Left lung (tissue), 10 donors: ENCODE data around the gene DDN. TPM values are rescaled to one million over a fixed set of nuclear protein-coding genes. Genes with fewer than 3 reads are reported as not detected.

Experiments
- ATAC-seq: fragments of 200-7000 bp; cut with Tn5 transposase; one replicate; pipeline ENCODE4 v1.9.1; 2020; ENCODE audit warnings: moderate library complexity
- DNase-seq, 4 donors: peaks; one replicate each; pipeline ENCODE4 v3.0.0-alpha.2; 2013 to 2020
- H3K27ac ChIP-seq, 2 donors: fragments of 200-600 bp; sonication (generic) in 1 of 2; one replicate each; pipeline versions ENCODE4 v1.5.0 to v1.8.0; 2020 to 2021
- H3K27me3 ChIP-seq, 2 donors: fragments of 200-600 bp; sonication (generic) in 1 of 2; one replicate each; pipeline versions ENCODE4 v1.5.0 to v1.8.0; 2020 to 2021
- H3K36me3 ChIP-seq, 2 donors: fragments of 200-600 bp; sonication (generic) in 1 of 2; one replicate each; pipeline versions ENCODE4 v1.5.0 to v1.8.0; 2020 to 2021
- H3K4me1 ChIP-seq, 2 donors: fragments of 200-600 bp; one replicate each; pipeline ENCODE4 v1.8.0; 2021
- H3K4me3 ChIP-seq, 2 donors: fragments of 200-600 bp; sonication (generic) in 1 of 2; one replicate each; pipeline versions ENCODE4 v1.5.0 to v1.8.0; 2020 to 2021; ENCODE audit warnings: mild to moderate bottlenecking in 1 of 2
- H3K9me3 ChIP-seq, 2 donors: fragments of 200-600 bp; sonication (generic) in 1 of 2; one replicate each; pipeline versions ENCODE4 v1.5.0 to v1.8.0; 2020 to 2021
- intact Hi-C, 2 donors: fragments of 100-400 bp; cut with DNase I; formaldehyde crosslinking; loops; one replicate each; pipeline versions ENCODE4 v1.11.2 to v1.14.2; 2022
- polyA plus RNA-seq, 6 donors: library from polyadenylated mRNA; unstranded; fragments of 120-200 nt; gene quantifications; one replicate each; pipeline ENCODE4 v1.2.1, GENCODE V29; 2013; ENCODE audit not compliant: insufficient read length in 6 of 6
- total RNA-seq, 2 donors: library from RNA; stranded (reverse); fragmentation: NEBNext Ultra II Directional; extraction: Animal tissue kit (Norgen Biotek cat#: 25700); gene quantifications; one replicate each; pipeline ENCODE4 v1.2.1, GENCODE V29; 2021
- TF ChIP-seq, protein P1 (sequence below), 2 donors: fragments of 200-600 bp; sonication (generic) in 1 of 2; IDR thresholded peaks; one replicate each; pipeline versions ENCODE4 v1.5.0 to v1.8.0; 2021; ENCODE audit warnings: antibody characterized with exemption in 2 of 2
- donor health status: DM: no; HTN: yes; CAD: no.
- donor health status: DM: no; HTN: no; CAD: no.

The DDN gene
- total and polyA plus RNA-seq, 8 donors, result 0.06 to 0.68 (median 0.23) TPM

DNA sequence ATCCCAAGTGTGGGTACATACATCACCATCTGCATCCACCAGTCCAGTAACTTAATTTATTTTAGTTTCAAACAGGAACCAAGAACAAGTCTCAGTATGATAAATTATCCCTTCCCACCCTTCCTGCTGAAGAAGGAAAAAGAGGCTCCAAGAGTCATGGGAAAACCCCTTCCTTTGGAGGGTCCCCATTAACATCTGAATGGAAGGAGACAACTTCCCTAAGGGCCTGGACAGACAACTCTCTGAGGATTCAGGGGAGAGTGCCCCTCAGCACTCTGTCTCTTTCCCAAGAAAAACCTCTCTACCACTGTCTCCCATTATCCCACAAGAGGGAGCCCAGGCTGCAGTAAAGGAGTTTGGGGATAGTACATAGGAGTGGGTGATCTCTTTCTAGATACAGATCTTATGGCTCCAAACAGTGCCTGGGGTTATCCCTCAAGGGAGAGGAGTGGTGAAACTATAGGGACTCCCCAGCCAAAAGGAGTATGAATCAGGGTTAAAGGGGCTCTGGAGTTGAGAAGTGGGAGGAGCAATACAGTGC is 33.8 kb downstream of the DDN start:
- no peak overlapping the region for H3K27ac ChIP-seq
- H3K27me3 ChIP-seq, result peaks cover 8 to 25% of the 10 kb centered on the region in 2 donors
- H3K4me3 ChIP-seq, result no peak overlapping the region
- no peaks in the 10 kb centered on the region for H3K9me3 ChIP-seq
- no peak for ATAC-seq
- peaks cover 0 to 9% of the 10 kb centered on the region in 2 donors for H3K4me1 ChIP-seq
- H3K36me3 ChIP-seq, result no peaks in the 10 kb centered on the region
- TF ChIP-seq, protein P1, sequence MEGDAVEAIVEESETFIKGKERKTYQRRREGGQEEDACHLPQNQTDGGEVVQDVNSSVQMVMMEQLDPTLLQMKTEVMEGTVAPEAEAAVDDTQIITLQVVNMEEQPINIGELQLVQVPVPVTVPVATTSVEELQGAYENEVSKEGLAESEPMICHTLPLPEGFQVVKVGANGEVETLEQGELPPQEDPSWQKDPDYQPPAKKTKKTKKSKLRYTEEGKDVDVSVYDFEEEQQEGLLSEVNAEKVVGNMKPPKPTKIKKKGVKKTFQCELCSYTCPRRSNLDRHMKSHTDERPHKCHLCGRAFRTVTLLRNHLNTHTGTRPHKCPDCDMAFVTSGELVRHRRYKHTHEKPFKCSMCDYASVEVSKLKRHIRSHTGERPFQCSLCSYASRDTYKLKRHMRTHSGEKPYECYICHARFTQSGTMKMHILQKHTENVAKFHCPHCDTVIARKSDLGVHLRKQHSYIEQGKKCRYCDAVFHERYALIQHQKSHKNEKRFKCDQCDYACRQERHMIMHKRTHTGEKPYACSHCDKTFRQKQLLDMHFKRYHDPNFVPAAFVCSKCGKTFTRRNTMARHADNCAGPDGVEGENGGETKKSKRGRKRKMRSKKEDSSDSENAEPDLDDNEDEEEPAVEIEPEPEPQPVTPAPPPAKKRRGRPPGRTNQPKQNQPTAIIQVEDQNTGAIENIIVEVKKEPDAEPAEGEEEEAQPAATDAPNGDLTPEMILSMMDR (IDR thresholded peaks at IDR 0.05), result no peak
- DNase-seq, result no peak
- intact Hi-C loops, result no loop called here

DNA sequence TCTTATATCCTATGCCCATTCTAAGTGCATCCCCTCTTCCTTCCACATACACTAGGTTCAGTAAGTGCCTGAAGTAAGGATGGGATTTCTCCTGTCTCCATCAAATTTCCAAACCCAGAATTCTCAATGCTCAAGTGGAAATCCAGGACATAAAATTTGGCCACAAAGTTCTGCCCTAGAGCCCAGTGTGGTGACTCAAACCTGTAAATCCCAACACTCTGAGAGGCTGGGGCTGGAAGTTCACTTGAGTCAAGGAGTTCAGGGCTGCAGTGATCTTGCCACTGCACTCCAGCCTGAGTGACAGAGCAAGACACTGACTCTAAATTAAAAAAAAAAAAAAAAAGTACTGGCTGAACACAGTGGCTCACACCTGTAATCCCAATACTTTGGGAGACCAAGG is 37.4 kb downstream of the DDN start:
- no peaks in the 10 kb centered on the region for H3K36me3 ChIP-seq
- TF ChIP-seq, protein P1 (IDR thresholded peaks at IDR 0.05), result no peak
- no peak for DNase-seq

GRCh38 chr12:48961331-48961730 is 37.8 kb downstream of the DDN start:
- TF ChIP-seq, protein P1 (IDR thresholded peaks at IDR 0.05), result no peak

More for the DNA sequence above, 37.4 kb downstream of the DDN start:
- H3K4me1 ChIP-seq, result peaks cover 0 to 8% of the 10 kb centered on the region in 2 donors
- H3K4me3 ChIP-seq, result no peak overlapping the region
- no peak overlapping the region for H3K27ac ChIP-seq
- intact Hi-C loops, result no loop called here
- no peak for ATAC-seq
- peaks cover 0 to 7% of the 10 kb centered on the region in 2 donors for H3K27me3 ChIP-seq
- no peaks in the 10 kb centered on the region for H3K9me3 ChIP-seq

DNA sequence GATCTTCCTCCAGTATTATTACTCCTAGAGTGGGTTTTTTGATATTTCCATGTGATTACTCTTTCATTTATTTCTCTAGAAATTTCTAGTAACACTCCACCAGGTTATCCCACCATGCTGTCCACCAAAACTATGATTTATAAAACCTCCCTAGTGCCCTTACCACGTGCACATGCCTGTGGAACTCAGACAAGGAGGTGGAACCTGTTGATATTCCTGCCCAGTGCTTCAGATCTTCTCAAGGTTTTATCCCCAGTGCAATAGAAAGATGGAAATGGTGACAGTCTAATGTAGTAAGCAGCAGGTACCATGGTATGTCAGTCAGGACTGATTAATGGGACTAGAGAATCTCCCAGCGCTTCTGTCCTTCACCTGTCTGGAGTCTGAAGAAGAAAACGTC is 38.3 kb downstream of the DDN start:
- H3K27me3 ChIP-seq, result peaks cover 0 to 7% of the 10 kb centered on the region in 2 donors
- ATAC-seq (no peak), DNase-seq (no peak)
- no peaks in the 10 kb centered on the region for H3K9me3 ChIP-seq
- no peak overlapping the region for H3K27ac ChIP-seq
- intact Hi-C loops, result no loop called here
- no peak overlapping the region for H3K4me3 ChIP-seq
- H3K4me1 ChIP-seq, result peaks cover 3 to 13% of the 10 kb centered on the region in 2 donors
- no peaks in the 10 kb centered on the region for H3K36me3 ChIP-seq
- TF ChIP-seq, protein P1 (IDR thresholded peaks at IDR 0.05), result no peak

More at GRCh38 chr12:48961331-48961730, 37.8 kb downstream of the DDN start:
- DNase-seq (no peak), ATAC-seq (no peak)
- peaks cover 0 to 8% of the 10 kb centered on the region in 2 donors for H3K4me1 ChIP-seq
- no peak overlapping the region for H3K4me3 ChIP-seq
- H3K9me3 ChIP-seq, result no peaks in the 10 kb centered on the region
- H3K27me3 ChIP-seq, result peaks cover 0 to 7% of the 10 kb centered on the region in 2 donors
- H3K27ac ChIP-seq, result no peak overlapping the region
- no peaks in the 10 kb centered on the region for H3K36me3 ChIP-seq
- intact Hi-C loops, result no loop called here

- intact Hi-C loops, result no loop called here
- Histone ChIP-seq H3K4me3 (peak overlapping the region; percentile 97 to 100), H3K36me3 (peaks cover under 1 to 4% of the 10 kb centered on the region in 2 donors), H3K27me3 (peaks cover 0 to 7% of the 10 kb centered on the region in 2 donors), H3K4me1 (peaks cover 12 to 38% of the 10 kb centered on the region in 2 donors), H3K9me3 (no peaks in the 10 kb centered on the region), H3K27ac (peak overlapping the region in 1 of 2 donors; percentile 89)
- DNase-seq, result no peak
- TF ChIP-seq, protein P1 (IDR thresholded peaks at IDR 0.05), result no peak
- no peak for ATAC-seq
Observed at GRCh38 chr12:48958049-48958388, 41.2 kb downstream of the DDN start.
